GM12891 (cell line): ENCODE measurements around the gene ASB2.
A peak's percentile ranks its signal among the peaks of the same experiment; 100 is the strongest.

Experiments used
- POLR2A ChIP-seq: IDR thresholded peaks from 2 replicates; pipeline ENCODE4 v1.6.1; 2011; ENCODE audit warnings: low read depth, low read length, control low read depth
- POLR2AphosphoS5 ChIP-seq: IDR thresholded peaks from 2 replicates; pipeline ENCODE4 v1.6.1; 2011; ENCODE audit warnings: low read depth, low read length, control low read depth
- SPI1 ChIP-seq: IDR thresholded peaks from 2 replicates; pipeline ENCODE4 v1.6.1; 2011; ENCODE audit warnings: low read depth, low read length, control low read depth

DNA sequence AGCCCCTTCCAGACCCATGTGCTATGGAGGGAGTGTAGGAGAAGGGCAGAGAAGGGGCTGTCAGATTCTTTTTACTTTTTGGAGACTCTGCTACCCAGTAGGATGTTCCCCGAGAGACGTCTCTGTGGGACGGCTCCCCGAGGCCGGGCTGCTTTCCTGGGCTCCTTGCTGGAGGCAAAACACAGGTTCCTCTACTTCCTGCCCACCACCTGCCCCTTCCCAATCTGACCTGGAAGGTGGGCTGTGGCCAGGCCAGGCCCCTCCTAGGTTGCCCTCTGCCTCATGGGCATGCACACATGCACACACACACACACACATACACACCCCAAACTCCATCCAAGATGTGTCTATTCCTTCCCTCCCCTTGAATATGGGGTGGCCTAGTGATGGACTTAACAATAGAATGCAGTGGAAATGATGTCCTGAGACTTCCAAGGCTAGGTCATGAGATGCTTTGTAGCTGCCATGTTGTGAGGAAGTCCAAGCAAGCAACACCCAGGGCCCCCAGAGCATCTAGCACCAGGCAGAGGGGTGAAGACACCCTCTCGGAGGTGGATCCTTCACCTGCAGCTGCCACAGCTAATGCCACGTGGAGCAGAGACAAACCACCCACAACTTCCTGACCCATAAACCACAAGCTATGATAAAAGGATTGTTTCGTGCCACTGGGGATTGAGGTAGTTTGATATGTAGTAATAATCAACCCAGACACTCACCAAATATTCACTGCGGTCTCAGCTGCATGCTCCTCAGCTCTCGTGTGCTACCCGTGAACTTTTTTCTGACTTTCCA, 1.6 kb upstream of the ASB2 start:
- TF ChIP-seq POLR2A (0 out of 2 replicates have a peak, but pooled peaks have one; percentile 19), POLR2AphosphoS5 (no peak), SPI1 (peak; percentile 30; the same call in 1 of the 2 replicates)
